IPS DF 4.7 (cell line): ENCODE measurements around the gene LMO1.

ENCODE experiments used
- DNase-seq: peaks from one replicate; pipeline ENCODE4 v3.0.0-alpha.2; 2013; ENCODE audit warnings: low spot score; ENCODE audit errors: extremely low read depth

The LMO1 gene

DNA sequence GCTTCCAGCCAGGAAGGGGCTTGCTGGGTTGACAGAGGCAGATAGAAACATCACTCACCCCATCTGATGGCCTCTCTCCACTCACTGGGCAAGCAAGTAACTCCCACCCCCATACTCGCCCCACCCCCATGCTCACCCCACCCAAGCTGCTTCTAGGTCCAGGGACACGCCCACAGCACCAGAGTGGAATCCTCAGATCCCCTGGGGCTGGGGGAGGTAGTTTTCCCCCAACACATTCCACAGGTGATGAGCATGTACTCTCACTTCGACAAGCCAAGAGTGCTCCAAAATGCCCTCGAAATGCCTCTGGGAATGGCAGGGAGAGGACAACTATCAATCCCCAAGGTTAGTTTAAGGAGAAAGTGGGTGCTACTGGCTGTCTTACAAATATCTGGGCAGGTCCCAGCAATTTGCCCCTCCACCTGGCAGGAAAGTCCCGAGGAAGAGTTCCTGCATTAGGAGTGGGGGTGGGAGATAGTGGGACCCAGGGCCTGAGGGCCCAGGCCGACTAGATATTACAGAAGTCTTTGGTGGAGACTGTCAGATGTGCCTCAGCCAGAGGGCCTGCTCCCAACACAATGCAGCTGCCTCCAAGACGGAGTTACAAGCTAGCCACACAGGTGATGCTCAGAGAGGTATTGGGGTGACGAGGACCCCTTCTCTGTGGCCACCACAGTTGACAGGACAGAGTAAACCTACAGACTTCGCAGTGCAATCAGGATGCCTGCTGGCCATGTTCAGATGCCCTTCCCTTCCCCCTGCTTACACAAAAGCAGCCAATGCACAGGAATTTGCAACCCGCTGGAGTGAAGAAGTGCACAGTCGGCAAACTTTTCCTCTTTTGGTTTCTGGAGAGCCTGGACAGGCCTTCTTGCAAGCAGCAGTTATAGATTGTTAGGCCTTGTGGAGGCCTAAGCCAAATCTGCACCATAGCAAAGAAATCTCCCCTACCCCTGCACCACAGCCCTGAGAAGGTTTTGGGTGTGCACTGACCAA is 2.9 kb upstream of the LMO1 start:
- DNase-seq = no peak

DNA sequence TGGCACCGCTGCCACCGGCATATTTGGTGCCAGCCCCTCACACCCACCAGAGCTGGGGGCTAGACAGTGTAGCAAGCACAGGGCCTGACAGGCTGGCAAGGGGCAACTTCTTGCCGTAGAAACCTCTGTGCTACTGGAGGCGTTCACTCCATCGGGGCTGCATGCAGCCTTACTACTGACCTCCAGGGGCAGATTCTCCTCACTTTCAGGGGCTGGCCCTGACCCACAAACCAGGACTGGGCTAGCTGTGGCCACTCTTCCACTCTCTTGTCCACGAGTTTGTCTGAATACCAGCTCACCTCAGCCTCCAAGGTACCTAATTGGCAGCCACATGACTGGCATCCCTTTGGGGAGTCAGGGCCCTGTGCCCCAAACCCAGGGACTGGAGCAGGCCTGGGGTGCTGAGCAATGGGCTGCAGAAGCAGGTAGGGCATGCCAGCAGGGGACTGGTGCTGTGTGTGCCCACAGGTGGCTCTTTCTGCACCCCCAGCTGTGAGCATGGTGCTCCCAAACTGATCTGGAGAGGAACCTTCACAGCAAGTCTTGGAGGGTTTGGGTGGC is 2.1 kb upstream of the LMO1 start:
- DNase-seq = no peak

DNA sequence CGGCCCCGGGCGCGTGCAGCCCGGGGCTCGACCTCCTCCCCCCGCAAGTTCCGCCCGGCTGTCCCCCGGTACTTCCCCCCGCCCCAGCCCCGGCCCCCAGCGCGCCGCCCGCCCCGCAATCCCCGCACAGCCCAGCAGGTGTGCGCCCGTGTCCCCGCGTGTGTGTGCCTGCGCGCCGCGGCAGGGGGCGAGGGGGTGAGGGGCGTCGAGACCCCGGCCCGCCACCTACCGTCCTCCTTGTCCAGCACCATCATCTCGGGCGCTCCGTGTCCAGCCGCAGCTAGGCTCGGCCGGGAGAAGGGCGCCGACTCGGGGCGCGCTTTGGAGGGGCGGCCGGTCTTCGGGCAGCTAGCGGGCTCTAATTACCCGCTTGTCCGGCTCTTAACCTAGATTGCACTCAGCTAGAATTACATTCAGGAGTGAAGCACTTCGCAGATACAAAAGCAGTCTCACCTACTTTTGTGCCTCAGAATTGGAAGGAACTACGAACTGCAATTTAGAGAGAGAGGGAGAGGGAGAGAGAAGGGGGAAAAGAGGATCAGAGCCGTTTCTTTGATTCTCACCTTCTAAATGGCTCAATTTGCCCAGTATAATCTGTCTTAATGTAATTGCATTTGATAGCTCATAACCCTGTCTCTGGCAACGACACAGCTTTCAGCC is 439 bp downstream of the LMO1 start:
- no peak for DNase-seq

DNA sequence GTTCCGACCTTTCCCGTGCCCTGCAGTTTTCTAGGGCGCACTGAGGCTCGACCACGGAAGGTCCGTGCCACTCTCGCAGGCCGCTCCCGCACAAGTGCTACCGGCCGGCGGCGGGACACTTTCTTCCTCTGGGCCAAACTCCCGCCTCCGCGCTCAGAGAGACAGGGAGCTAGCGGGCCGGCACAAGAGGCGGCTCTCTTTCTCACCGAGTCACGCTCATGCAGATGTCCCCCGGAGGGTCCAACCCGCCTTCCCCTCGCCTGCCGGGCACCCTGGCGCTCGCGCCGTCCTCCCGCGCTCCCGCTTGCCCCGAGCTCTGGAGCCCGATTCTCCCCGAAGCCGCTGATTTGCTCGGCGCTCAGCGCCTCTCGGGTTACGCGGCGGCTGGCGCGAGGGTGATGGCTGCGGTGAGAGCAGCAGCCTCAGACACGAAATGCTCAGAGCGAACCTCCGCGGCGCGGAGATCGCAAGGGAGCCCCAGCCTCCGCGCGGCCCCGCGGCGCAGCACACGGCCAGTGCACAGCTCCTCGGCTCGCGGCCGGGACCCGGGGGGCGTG is 1.0 kb downstream of the LMO1 start:
- no peak for DNase-seq

DNA sequence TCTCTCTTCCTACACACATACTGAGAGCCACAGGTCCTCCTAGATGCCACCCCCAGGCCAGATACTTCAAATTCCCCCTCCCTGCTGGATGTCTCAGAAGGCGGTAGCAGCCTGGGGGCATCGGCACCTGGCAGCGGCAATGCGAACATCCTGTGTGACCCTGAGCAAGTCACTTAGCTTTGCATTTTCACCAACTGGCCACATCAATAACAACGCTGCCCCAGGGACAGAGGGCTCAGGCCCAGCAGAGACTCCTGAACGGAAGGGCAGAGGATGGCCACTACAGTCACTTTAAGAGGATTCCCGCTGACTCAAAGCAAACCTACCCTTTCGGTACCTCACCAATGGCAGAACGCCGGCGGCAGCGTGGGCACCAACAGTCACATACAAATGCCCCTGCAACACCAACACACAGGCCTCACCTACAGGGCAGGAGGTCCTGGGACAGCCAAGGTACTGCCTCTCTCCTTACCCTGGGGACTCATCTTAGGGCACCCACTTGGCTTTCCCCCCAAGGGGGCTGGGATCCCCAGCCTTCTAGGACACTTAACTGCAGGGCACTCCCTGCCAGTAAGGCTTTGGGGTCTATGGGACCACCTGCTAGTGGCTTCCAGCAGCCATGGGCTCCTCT is 1.6 kb downstream of the LMO1 start:
- DNase-seq = no peak

DNA sequence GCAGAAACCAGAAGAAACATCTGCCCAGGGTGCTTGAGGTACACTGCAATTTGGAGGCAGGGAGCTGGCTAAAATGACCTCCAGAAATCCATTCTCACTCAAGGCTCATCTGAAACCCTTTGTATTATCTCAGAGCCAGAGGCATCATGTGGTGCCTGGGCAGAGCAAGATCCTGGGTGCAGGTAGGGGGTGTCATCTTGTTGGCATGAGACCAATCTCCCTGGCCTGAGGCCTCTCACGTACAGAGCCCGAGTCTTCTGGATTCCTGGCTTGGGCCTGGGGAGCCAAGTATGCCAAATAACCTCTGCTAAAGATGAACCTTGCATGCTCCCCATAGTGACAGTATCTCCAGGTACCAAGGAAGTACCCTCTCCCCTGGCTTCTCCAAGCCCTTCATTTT is 2.4 kb downstream of the LMO1 start:
- no peak for DNase-seq

DNA sequence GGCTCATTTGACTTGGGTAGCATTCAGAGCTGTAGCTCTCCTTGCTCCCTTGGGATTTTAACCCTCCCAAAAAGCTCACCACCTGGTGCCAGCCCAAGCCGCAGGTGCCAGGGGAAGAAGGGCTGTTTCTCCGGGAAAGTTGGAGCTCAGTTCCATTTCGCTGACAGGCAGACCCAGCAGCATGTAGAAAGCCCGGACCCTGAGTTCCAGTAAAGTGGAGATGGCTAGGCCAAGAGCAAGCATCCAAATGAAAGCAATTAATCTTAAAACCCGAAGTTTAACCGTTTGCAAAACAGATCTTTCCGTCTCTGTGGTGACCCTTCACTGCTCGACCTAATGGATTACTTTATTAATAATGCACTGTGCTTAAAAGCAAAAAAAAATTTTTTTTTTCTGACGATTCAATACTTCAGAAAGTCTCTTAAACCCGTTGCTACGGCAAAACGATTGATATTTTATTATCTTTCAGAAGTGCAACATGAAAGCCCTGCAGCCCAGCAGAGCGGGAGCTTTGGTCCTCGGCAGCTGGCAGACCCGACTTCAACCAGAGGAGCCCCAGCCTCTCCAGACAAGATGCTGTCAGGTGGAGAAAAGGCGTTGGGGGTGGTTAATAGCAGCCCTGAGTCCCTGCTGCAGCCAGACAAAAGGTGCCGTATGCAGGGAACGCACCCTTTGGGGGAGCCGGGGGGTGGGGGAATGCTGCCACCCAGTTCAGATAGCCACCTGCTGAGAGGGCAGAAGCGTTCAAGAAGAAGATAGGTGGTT is 3.3 kb downstream of the LMO1 start:
- DNase-seq = no peak

DNA sequence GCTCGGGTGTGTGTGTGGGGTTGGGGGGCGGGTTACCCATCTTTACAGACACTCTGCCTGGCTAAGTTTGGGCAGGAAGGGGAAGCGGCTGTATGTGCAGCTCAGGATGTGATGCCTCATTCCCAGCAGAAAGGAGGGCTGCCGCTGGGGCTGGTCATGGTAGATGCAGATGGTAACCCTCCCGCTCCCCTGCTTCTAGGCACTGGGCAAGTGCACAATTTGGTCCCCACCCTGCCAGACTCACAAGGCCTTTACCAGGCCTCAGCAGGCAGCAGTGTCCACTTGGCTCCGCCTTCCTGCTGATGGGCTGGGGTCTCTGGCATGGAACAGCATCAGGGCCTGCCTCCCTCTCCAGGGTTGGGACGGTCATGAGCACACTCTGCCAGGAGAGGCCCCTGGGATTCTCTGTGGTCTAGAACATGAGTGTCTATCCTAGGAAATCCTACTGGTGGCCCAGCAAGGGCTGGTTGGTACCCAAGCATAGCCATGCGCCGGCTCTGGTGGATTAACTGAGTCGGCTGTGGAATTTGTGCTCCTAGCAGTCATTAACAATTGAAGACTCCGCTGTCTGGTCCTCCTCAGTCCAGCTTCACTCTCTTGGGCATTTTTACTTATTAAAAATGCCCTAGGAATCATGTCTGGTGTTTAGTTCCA is 4.2 kb downstream of the LMO1 start:
- no peak for DNase-seq

DNA sequence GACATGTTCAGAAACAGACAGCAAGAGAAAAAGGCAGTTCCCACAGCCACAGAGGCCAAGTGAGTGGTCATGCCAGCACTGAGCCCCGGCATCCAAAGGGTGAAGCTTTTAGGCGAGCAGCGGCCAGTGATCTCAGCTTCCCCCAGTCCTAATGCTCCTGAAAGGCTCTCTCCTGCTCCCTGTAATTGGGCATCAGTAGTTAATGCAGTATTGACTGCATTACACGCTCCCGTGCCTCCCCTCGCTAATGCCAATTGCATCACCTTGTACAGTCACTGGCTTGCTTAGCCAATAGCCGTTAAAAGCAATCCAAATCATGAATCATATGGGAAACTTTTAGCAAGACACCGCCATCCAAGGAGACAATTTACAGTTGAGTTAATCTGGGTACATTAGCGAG is 4.9 kb downstream of the LMO1 start:
- DNase-seq = no peak

DNA sequence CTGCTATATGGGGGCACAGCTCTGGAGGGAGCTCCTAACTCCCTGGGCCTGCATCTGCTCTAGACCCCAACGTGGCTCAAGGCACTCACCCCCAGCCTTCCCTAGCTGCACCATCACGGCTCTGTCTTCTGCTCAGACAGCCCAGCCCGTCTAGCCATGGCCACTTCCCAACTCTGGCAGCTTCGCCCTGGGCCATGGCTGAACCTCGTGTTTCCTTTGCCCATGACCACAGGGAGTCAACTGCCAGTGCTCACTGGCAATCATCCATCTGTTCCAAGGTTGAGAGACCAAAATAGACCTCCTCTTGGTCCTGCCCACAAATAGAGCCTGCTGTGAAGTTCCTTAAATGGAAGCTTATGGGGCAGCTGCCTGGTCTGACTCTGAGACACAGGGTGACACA is 5.4 kb downstream of the LMO1 start:
- no peak for DNase-seq

DNA sequence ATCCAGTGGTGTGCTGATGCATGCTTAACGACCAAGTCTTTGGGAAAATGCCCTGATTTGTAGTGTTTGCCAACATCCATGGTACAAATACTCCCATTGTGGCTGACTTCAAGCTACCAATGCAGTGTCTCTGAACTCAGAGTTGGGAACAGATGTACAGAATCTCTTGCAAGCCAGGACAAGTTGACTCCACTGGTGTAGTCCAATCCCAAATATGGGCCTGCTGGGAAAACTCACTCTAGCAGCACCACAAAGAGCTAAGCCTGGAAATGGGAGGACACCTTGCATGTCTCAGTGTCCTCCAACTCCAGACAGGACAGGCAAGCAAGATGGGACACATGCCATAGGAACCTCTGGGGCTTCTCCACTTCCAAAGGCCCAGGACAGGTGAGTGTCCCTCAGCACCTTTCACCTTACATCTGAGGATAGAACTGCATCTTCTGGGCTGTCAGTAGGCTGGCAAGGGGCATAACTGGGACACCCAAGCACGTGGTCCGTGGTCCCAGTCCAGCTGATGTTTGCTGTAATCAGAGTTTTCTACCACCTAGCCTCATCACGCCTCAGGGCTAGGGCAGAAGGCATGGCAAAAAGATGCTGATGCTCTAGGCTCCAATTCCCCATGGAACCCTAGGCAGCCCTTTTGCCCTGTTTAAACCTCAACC is 6.5 kb downstream of the LMO1 start:
- no peak for DNase-seq

DNA sequence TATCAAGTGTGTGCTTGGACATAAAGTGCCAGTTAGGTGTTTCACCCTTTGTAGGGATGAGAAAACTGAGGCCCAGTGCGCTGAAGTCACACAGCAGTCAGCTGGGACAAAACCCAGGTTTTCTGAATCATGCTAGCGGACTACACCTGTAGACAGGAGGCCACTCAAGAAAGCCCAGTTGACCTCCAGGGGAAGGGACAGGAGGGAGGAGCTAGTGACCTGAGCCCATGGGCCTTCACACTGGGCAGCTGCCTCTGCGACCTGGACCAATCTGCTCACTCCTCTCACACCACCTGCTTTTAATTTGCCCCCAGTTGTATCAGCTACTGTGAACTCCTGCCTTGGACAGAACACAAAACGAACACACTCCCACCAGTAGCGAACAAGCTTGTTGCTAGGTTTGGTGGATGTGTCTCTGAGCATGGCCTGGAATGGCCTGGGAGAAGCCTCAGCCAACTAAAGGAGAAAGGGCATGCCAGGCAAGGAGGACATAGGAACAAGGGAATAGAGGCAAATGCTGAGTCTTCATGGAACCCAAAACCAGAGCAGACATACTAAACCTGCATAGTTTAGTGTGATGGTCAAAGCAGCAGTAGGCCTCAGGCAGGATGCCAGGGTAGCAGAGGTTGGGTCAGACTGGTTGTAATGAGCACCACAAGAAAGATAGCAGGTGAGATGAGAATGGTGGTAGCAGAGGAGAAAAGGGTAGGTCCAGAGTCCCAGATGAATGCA is 7.2 kb downstream of the LMO1 start:
- DNase-seq = no peak

DNA sequence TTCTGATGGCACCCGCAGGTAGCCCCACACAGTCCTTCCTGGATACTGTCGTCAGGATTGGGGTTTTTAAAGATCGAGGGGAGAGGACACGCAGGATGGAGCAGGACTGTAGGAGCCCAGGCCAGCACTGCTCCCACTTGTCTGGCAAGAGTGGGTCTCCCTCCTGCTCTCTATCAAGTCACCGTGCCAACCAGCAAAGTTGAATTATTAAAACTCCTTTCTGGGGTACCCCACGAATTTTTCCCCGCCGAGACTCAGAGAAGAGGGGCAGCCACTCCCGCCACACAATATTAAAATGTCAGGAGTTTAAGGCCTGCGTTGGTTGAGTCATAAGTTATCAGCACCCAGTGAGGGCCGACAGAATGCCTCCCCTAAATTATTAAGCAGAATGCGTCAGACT is 10.1 kb downstream of the LMO1 start:
- no peak for DNase-seq

DNA sequence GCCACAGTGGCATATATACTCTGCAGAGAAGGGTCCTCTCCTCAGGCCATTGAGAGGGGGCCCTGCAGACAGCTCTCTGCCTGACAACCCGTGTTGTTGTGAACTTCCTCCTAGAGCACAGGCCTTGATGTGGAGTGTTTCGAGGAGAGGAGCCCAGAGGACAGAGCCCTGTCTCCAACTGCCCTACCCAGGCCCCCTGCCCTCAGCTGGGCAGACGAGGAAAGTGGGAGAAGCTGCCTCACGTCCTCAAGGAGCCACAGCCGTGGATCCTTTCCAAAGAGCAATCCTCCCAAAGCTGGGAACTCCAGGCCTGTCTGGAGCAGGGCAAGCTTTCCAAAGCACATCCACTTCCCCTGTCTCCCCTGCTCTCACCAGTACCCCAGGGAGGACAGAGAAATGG is 10.7 kb downstream of the LMO1 start:
- DNase-seq = no peak

DNA sequence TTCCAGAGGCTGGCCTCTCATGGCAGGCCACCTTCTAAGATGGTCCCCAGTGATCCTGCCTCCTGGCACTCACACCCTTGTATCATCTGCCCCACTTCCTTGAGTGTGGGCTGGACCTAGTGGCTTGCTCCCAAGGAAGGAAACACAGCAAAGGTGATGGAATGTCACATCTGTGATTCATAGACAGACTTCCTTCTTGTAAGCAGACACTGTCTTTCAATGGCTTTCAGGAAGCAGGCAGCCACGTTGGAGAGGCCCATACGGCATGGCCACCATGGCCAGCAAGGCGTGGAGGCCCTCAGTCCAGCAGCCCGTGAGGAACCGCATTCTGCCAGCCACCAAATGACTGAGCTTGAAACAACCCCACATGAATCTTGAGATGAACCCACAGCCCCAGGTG is 11.3 kb downstream of the LMO1 start:
- no peak for DNase-seq

DNA sequence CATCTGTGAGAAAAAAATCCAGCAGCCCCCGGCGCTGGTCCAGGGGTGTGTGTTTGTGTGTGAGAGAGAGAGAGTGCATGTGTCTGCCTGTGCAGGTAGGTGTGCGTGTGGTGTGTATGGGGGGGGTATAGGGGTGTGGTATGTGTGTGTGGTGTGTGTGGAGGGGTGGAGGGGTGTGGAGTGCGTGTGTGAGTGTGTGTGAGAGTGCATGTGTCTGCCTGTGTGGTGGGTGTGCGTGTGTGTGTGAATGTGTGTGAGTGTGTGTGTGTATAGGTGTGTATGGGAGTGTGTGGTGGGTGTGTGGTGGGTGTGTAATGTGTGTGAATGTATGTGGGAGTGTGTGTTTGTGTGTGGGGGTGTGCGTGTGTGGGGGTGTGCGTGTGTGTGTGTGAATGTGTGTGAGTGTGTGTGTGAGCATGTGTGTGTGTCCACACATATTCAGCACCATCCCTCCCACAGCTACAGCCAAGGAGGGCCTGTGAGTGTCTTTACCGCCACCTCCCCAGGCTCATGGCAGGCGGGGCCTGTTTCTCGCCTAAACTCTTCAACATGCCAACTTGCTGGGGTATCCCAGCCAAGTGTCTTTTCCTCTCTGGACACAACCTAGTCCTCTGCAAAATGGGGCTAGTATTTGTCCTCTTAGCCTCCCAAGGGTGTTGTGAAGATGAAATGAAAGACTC is 11.9 kb downstream of the LMO1 start:
- no peak for DNase-seq

DNA sequence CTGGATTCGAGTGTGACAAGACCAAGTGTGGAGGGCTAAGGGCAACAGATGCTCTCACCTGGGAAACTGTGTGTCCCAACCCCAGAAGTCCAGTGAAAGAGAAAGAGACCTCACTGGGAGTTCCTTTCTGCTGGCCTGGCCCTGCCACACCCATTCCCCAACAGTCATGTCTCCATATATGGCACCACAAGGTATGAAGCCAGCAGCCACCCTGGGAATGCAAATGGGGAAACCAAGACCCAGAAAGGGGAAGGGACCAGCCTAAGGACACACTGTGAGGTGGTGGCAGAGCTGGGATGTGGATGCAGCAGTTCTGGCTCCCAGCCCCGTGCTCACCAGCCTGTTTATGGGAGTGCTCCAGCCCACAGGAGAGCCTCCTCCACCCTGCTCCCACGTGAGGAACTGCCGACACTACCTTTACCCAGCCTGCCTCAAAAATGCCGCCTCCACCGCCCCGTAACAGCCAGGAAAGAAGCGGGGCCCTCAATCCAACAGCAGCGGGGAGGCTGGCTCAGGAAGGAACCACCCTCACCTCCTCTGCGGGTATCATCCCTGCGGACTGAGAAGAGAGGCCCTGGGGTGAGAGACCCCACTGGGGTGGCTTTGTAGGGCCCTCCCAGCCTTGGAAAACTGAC is 12.6 kb downstream of the LMO1 start:
- no peak for DNase-seq

DNA sequence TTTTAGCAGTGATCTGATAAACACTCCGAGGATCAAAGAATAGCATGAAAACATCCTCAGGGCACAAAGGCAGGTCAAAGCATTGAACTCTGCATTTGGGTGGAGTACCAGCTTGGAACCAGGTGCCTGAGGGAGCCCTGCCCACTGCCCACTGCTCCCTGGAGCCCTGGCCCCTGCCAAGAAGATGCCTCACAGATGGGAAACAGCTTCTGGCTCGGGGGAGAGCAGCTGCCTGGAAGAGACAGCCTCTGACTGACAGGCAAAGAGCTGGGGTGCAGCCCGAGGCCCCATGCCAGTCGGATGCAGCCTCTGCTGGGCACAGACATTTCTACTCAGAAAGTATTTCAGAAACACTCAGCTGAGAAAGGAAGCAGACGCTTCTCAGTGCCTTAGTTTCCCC is 13.2 kb downstream of the LMO1 start:
- DNase-seq = no peak
